Measurements from ENCODE around the gene ATXN1.

The ATXN1 gene

DNA sequence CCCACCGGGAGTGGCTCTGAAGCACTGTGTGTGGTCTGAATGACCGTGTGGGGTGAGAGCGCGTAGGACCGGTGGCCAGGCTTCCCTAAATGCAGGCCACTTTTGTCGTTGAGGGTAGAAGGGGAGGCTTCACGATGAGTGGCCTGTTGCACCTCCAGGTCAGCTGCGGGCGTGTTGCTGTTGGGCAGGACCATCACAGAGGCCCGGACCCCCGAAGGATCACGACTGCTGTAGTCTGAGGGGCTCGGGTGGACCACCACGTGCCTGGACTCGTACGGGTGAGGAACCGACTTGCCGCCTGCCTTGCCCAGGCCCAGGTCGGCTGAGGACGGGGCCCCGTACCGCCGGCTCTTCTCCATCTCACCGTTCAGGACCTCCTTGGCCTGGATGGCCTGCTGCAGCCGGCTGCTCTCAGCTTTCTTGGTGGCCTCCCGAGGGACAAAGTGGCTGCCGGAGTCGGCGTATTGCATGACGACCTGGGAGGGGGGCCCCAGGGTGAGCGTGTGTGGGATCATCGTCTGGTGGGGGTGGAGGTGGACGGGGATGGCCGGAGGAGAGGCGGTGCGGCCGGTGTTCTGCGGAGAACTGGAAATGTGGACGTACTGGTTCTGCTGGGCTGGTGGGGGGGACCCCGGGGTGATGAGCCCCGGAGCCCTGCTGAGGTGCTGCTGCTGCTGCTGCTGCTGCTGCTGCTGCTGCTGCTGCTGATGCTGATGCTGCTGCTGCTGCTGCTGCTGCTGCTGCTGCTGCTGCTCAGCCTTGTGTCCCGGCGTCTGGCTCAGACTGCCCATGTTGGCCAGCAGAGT, 434.1 kb downstream of the ATXN1 start:
- peak overlapping the region in 1 of 2 donors; percentile 59 for H3K27ac Mint-ChIP-seq
- no peak for DNase-seq
- ATAC-seq: no peak
- peaks cover 45% of the 10 kb centered on the region for H3K4me1 Mint-ChIP-seq
- no peaks in the 10 kb centered on the region for H3K9me3 Mint-ChIP-seq
- H3K27me3 Mint-ChIP-seq: no peaks in the 10 kb centered on the region
- no peak overlapping the region for H3K4me3 Mint-ChIP-seq

GRCh38 chr6:16326531-16326930, 434.7 kb downstream of the ATXN1 start:
- no peaks in the 10 kb centered on the region for H3K27me3 Mint-ChIP-seq
- ATAC-seq (no peak), DNase-seq (no peak)
- H3K27ac Mint-ChIP-seq: peak overlapping the region in 1 of 2 donors; percentile 59
- H3K4me1 Mint-ChIP-seq: peaks cover 52% of the 10 kb centered on the region
- H3K9me3 Mint-ChIP-seq: no peaks in the 10 kb centered on the region
- H3K4me3 Mint-ChIP-seq: no peak overlapping the region

- Mint-ChIP-seq H3K9me3 (no peaks in the 10 kb centered on the region), H3K4me3 (no peak overlapping the region), H3K4me1 (peaks cover 70% of the 10 kb centered on the region), H3K27ac (peak overlapping the region in 1 of 2 donors; percentile 7), H3K27me3 (no peaks in the 10 kb centered on the region)
- DNase-seq: no peak
- ATAC-seq: no peak
These were observed 436.5 kb downstream of the ATXN1 start for GRCh38 chr6:16324606-16325225.

- DNase-seq (no peak), ATAC-seq (no peak)
- Mint-ChIP-seq H3K9me3 (no peaks in the 10 kb centered on the region), H3K4me1 (peaks cover 75% of the 10 kb centered on the region), H3K27ac (no peak overlapping the region), H3K4me3 (no peak overlapping the region), H3K27me3 (no peaks in the 10 kb centered on the region)
These were observed 437.1 kb downstream of the ATXN1 start for GRCh38 chr6:16324184-16324583.

- peak overlapping the region; percentile 96 for H3K27ac Mint-ChIP-seq
- H3K9me3 Mint-ChIP-seq: no peaks in the 10 kb centered on the region
- H3K4me1 Mint-ChIP-seq: peaks cover 89% of the 10 kb centered on the region
These were observed 438.5 kb downstream of the ATXN1 start for GRCh38 chr6:16322666-16323312.

DNA sequence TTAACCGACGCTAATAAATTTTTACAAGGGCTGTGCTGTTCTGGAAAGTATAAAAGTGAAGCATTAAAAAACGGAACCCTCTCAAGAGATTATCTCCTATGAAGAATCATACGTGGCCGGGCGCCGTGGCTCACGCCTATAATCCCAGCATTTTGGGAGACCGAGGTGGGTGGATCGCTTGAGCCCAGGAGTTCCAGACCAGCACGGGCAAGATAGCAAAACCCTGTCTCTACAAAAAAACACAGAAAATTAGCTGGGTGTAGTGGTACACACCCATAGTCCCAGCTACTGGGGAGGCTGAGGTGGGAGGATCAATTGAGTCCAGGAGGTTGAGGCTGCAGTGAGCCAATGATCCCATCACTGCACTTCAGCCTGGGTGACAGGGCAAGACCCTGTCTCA, 439.4 kb downstream of the ATXN1 start:
- no peak overlapping the region for H3K4me3 Mint-ChIP-seq

More at GRCh38 chr6:16322666-16323312, 438.5 kb downstream of the ATXN1 start:
- ATAC-seq (peak; percentile 88), DNase-seq (peak; percentile 64 to 86)
- H3K27me3 Mint-ChIP-seq: no peaks in the 10 kb centered on the region
- H3K4me3 Mint-ChIP-seq: peak overlapping the region; percentile 64 to 67

GRCh38 chr6:16321341-16321710, 439.9 kb downstream of the ATXN1 start:
- peak overlapping the region in 1 of 2 donors; percentile 75 for H3K4me3 Mint-ChIP-seq
- DNase-seq (no peak), ATAC-seq (no peak)
- peaks cover 99% of the 10 kb centered on the region for H3K4me1 Mint-ChIP-seq
- H3K9me3 Mint-ChIP-seq: no peaks in the 10 kb centered on the region
- H3K27ac Mint-ChIP-seq: peak overlapping the region in 1 of 2 donors; percentile 61
- no peaks in the 10 kb centered on the region for H3K27me3 Mint-ChIP-seq

More for the DNA sequence above, 439.4 kb downstream of the ATXN1 start:
- peaks cover 99% of the 10 kb centered on the region for H3K4me1 Mint-ChIP-seq
- no peaks in the 10 kb centered on the region for H3K27me3 Mint-ChIP-seq
- H3K9me3 Mint-ChIP-seq: no peaks in the 10 kb centered on the region
- no peak for DNase-seq
- H3K27ac Mint-ChIP-seq: peak overlapping the region in 1 of 2 donors; percentile 27
- no peak for ATAC-seq

GRCh38 chr6:16320533-16321340, 440.5 kb downstream of the ATXN1 start:
- ATAC-seq (no peak), DNase-seq (no peak)

DNA sequence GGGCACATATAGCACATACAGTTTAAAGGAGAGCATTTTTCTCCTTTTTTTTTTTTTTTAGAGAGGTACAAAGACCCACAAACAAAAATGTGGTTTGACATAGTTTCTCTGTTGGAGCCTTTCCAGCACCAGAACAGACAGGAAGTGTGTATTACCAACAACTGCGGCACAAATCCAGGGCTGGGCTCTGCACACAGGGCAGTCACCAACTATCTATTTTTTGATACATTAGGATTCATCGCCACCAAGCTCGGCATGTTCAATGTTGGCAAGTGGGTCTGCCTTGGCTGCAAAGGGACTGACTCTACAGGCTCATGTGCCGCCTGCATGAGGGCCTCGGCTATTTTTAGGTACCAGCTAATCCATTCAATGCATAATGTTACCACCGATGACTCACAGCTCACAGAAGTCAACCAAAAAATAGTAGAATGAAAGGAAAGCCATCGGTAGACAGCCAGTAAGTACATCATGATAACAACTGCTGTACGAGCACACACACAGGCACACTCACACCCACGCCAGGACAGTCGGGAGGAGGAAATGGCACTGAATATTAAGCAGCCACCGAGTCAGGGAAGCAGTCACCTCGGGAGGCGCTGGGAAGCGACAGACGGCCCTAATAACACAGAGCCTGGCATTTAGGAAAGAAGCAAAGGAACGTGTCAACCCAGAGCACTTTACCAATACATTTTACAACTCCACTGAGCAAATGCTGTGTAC, 441.3 kb downstream of the ATXN1 start:
- peak overlapping the region; percentile 72 to 75 for H3K4me3 Mint-ChIP-seq
- ATAC-seq (peak; percentile 77), DNase-seq (peak; percentile 62 to 75)
- no peaks in the 10 kb centered on the region for H3K27me3 Mint-ChIP-seq
- no peaks in the 10 kb centered on the region for H3K9me3 Mint-ChIP-seq
- peaks cover 85% of the 10 kb centered on the region for H3K4me1 Mint-ChIP-seq
- peak overlapping the region; percentile 9 to 61 for H3K27ac Mint-ChIP-seq

More at GRCh38 chr6:16320533-16321340, 440.5 kb downstream of the ATXN1 start:
- Mint-ChIP-seq H3K4me3 (peak overlapping the region; percentile 72 to 75), H3K4me1 (peaks cover 93% of the 10 kb centered on the region), H3K27ac (peak overlapping the region; percentile 9 to 61), H3K9me3 (no peaks in the 10 kb centered on the region), H3K27me3 (no peaks in the 10 kb centered on the region)

GRCh38 chr6:16318953-16319720, 442.1 kb downstream of the ATXN1 start:
- ATAC-seq (no peak), DNase-seq (no peak)
- Mint-ChIP-seq H3K9me3 (no peaks in the 10 kb centered on the region), H3K4me1 (peaks cover 77% of the 10 kb centered on the region), H3K4me3 (peak overlapping the region; percentile 13 to 75), H3K27ac (peak overlapping the region in 1 of 2 donors; percentile 38), H3K27me3 (no peaks in the 10 kb centered on the region)

GRCh38 chr6:16318538-16318937, 442.7 kb downstream of the ATXN1 start:
- ATAC-seq (no peak), DNase-seq (no peak)
- Mint-ChIP-seq H3K27ac (peak overlapping the region in 1 of 2 donors; percentile 38), H3K4me3 (peak overlapping the region; percentile 13 to 75), H3K9me3 (no peaks in the 10 kb centered on the region), H3K4me1 (peaks cover 71% of the 10 kb centered on the region), H3K27me3 (no peaks in the 10 kb centered on the region)

- Mint-ChIP-seq H3K9me3 (no peaks in the 10 kb centered on the region), H3K27ac (peak overlapping the region in 1 of 2 donors; percentile 50), H3K27me3 (no peaks in the 10 kb centered on the region), H3K4me1 (peaks cover 54% of the 10 kb centered on the region), H3K4me3 (no peak overlapping the region)
- ATAC-seq (no peak), DNase-seq (peak in 1 of 2 donors; percentile 17)
These were observed 444.5 kb downstream of the ATXN1 start for GRCh38 chr6:16316741-16317251.

DNA sequence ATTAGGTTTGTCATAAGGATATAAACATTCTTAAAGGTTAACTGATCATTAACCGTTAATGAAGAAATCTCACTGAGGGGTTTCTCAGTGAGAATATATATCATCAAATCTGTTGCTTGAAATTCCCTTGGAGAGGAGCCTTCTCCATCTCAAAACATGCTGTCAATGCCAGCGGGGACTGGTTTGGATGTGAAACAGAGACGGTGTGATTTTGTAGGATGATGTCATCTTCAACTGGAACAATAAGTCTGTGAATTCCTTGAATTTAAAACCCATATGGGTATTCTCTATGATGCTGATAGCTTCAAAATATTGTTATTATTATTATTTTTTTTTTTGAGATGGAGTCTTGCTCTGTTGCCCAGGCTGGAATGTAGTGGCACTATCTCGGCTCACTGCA, 447.0 kb downstream of the ATXN1 start:
- no peaks in the 10 kb centered on the region for H3K9me3 Mint-ChIP-seq
- H3K4me1 Mint-ChIP-seq: peaks cover 29% of the 10 kb centered on the region
- ATAC-seq (no peak), DNase-seq (no peak)
- no peak overlapping the region for H3K4me3 Mint-ChIP-seq
- no peak overlapping the region for H3K27ac Mint-ChIP-seq
- H3K27me3 Mint-ChIP-seq: no peaks in the 10 kb centered on the region

DNA sequence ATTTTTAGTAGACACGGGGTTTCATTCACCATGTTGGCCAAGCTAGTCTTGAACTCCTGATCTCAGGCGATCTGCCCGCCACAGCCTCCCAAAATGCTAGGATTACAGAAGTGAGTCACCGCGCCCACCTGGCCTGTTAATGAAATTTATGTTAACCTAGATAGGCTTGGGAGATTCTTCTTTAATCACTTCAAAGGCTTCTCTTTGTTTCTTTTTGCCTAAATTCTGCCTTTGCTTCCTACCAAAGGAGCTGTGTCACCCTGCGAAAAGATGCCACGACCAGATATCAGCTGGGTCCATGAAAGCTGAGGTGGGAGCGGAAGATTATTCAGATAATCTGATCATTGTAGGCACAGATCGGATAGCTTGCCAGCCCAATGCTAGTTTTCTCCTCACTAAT, 447.5 kb downstream of the ATXN1 start:
- Mint-ChIP-seq H3K4me3 (no peak overlapping the region), H3K9me3 (no peaks in the 10 kb centered on the region), H3K27ac (no peak overlapping the region), H3K4me1 (peaks cover 23% of the 10 kb centered on the region), H3K27me3 (no peaks in the 10 kb centered on the region)
- no peak for ATAC-seq
- DNase-seq: no peak

Measured in stimulated activated naive CD8-positive, alpha-beta T cell treated with anti-CD3 and anti-CD28 coated beads, Interleukin-15, amount 100 ng/mL, for 72 hours (primary cell).